HG02840 (cell line): ENCODE results near the gene MRAP2.
"Not testable (repeated sequence)": the region's sequence is repeated elsewhere in the genome, so short reads cannot be mapped to it uniquely, and the experiment has no call there.

ENCODE experiments used
- ATAC-seq: cut with Tn5 transposase; IDR thresholded peaks from one replicate; pipeline ENCODE4 v1.9.1; 2021; ENCODE audit warnings: mild to moderate bottlenecking, moderate library complexity, moderate number of reproducible peaks; ENCODE audit not compliant: unreplicated experiment, low FRiP score

MRAP2 gene

GRCh38 chr6:84027340-84028181, 6.0 kb upstream of the MRAP2 start:
- ATAC-seq: no peak

- no peak for ATAC-seq
Observed at GRCh38 chr6:84028350-84028749, 5.2 kb upstream of the MRAP2 start.

GRCh38 chr6:84032000-84032399, 1.6 kb upstream of the MRAP2 start:
- not testable (repeated sequence) for ATAC-seq

- ATAC-seq: no peak
Observed at GRCh38 chr6:84035484-84035883, 1.9 kb downstream of the MRAP2 start.

GRCh38 chr6:84037425-84038089, 4.0 kb downstream of the MRAP2 start:
- ATAC-seq: no peak

GRCh38 chr6:84042603-84043002, 9.0 kb downstream of the MRAP2 start:
- no peak for ATAC-seq

GRCh38 chr6:84043555-84043954, 10.0 kb downstream of the MRAP2 start:
- ATAC-seq: no peak

- ATAC-seq: no peak
Observed at GRCh38 chr6:84046755-84047154, 13.2 kb downstream of the MRAP2 start.

- ATAC-seq: no peak
Observed at GRCh38 chr6:84048588-84048987, 15.0 kb downstream of the MRAP2 start.

- ATAC-seq: no peak
Observed at GRCh38 chr6:84050408-84050807, 16.8 kb downstream of the MRAP2 start.

- ATAC-seq: no peak
Observed at GRCh38 chr6:84052204-84052882, 18.8 kb downstream of the MRAP2 start.

- no peak for ATAC-seq
Observed at GRCh38 chr6:84052883-84053241, 19.3 kb downstream of the MRAP2 start.

- no peak for ATAC-seq
Observed at GRCh38 chr6:84055647-84056046, 22.1 kb downstream of the MRAP2 start.

GRCh38 chr6:84057908-84058307, 24.3 kb downstream of the MRAP2 start:
- ATAC-seq: no peak

GRCh38 chr6:84059082-84059481, 25.5 kb downstream of the MRAP2 start:
- ATAC-seq: no peak

- ATAC-seq: no peak
Observed at GRCh38 chr6:84061174-84061573, 27.6 kb downstream of the MRAP2 start.

- no peak for ATAC-seq
Observed at GRCh38 chr6:84061613-84062398, 28.2 kb downstream of the MRAP2 start.

- ATAC-seq: no peak
Observed at GRCh38 chr6:84062519-84063154, 29.1 kb downstream of the MRAP2 start.

- ATAC-seq: no peak
Observed at GRCh38 chr6:84065693-84066290, 32.2 kb downstream of the MRAP2 start.

- ATAC-seq: no peak
Observed at GRCh38 chr6:84066536-84066935, 33.0 kb downstream of the MRAP2 start.
